ENCODE results near the gene RAC2.
"Not testable (repeated sequence)": the region's sequence is repeated elsewhere in the genome, so short reads cannot be mapped to it uniquely, and the experiment has no call there.

GRCh38 chr22:37251836-37252235 is 7.8 kb upstream of the RAC2 start:
- TF ChIP-seq, protein P1, sequence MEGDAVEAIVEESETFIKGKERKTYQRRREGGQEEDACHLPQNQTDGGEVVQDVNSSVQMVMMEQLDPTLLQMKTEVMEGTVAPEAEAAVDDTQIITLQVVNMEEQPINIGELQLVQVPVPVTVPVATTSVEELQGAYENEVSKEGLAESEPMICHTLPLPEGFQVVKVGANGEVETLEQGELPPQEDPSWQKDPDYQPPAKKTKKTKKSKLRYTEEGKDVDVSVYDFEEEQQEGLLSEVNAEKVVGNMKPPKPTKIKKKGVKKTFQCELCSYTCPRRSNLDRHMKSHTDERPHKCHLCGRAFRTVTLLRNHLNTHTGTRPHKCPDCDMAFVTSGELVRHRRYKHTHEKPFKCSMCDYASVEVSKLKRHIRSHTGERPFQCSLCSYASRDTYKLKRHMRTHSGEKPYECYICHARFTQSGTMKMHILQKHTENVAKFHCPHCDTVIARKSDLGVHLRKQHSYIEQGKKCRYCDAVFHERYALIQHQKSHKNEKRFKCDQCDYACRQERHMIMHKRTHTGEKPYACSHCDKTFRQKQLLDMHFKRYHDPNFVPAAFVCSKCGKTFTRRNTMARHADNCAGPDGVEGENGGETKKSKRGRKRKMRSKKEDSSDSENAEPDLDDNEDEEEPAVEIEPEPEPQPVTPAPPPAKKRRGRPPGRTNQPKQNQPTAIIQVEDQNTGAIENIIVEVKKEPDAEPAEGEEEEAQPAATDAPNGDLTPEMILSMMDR (IDR thresholded peaks at IDR 0.05): not testable (repeated sequence)
- TF ChIP-seq POLR2A, POLR2AphosphoS5 (IDR thresholded peaks at IDR 0.05): not testable (repeated sequence)
